HG02588 (cell line): ENCODE measurements around the gene PRKAR1B.

Experiments used
- ATAC-seq: cut with Tn5 transposase; IDR thresholded peaks from one replicate; pipeline ENCODE4 v1.9.1; 2021; ENCODE audit warnings: mild to moderate bottlenecking, moderate library complexity; ENCODE audit not compliant: unreplicated experiment

The PRKAR1B gene

DNA sequence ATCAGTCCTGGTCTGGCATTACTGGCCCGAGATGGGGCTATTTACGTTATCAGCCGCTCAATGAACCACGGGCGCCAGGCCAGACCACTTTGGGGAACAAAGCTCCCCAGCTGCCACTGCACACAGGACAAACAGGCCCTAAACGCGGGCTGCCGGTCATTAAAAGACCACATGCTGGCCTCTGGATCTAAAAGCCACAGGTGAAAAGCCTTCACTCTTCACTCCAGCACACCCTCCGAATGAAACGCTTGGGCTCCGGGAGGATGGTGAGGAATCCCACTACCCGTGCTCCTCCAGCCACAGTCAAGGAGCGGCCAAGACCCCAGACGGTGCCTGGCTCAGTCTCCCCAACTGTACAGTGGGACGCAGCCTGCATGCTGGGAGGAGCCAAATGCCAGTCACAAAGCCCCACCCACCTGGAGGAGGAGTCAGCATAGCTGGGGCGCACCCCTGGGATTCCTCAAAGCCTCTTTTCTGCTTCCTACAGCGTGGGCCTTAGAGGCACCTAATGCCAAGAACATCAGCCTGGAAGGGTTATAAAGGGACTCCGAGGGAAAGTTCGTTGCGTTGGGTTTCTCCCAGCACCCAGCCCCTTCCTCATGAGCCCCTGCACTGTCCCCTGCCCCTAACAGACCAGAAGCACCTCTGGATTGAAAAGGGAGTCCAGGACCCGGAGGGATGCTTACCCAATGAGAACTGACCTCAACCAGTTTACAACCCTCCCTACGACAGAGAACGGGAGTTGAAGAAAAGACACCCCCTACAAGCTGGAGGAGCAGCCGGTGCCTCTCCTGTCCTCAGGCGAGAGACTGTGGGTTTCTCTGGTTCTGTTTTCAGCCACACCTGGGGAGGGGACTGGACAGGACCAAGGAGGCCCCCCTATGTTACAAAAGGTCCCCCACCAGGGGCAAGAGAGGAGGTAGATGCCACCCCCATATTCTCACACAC, 212.2 kb downstream of the PRKAR1B start:
- no peak for ATAC-seq

DNA sequence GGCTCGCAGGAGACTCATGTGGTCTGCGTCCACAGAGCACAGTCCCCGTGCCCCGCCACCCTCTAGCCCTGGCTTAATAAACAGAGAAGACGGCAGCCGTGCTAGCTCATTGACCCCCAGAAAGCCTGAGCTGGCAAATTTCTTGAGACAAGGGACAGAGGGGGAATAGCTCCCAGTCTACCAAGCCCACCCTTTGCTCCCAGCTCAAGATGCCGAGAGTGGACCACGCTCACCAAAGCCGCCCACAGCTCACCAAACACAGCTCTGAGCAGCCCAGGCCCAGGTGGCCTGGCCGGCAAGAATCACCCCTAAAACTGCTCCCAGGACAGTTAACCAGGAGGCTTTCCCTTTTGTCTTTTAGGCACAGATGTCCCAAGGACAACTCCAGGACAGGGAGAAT, 212.8 kb downstream of the PRKAR1B start:
- no peak for ATAC-seq

DNA sequence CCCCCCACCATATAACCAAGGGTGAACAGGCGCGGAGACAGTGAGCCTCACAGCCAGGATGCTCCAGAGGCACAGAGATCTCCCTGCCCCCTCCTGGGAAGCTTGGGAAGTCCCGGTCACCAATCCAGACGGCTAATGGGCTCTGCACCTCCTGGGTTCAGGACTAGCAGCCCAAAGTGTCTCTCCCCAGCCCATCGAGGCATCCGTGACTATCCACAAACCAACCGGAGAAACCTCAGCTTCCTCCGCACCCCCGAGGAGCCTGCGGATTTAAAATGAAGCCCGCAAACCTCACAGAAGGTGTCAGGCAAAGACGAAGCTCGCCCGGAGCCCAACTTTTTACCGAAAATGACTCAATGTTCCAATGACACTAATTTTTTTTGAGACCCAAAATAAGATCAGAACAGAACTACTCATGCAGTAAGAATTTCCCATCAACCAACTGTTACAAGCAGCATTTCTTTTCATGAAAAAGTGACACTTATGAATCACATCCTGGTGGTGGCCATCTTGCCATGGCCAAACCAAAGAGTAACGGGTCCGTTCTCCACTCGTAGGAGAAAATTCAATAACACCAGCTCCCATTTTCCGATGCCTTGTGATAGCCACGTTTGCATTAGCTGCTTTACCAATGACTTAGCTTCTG, 213.4 kb downstream of the PRKAR1B start:
- no peak for ATAC-seq

DNA sequence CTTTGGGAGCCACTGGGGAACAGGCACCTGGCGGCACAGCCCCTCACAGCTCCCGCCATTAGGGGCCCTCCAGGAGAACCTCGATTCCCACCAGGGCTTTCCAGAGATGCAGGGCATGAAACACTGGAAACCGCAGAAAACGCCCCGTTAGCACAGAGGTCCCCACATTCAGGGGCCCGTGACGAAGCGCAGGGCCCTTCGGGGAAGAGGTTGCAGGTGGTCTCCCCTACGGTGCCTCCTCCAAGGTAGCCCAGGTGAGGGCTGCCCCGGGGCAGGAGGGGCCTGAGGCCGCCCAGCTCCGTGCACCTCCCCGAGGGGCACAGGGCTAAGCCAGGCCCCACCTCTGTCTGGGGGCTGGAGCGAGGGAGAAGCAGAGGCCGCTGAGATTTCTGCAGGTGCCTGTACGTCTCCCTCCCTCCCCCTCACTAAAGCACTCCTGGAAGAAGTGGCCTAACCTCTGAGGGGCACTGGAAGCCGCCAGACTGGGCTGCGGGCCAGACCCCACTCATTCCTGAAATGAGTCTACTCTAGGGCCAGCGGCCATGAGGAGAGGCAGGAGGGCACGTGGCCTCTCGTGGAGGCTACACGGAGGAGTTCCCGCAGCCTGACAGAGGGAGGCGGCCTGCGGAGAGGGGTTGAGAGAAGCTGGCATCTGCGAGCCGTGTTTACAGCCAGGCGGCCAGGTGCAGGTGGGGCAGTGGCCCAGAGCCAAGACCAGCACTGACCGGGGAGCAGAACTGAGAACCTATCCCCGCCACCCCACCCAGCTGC, 214.4 kb downstream of the PRKAR1B start:
- no peak for ATAC-seq

DNA sequence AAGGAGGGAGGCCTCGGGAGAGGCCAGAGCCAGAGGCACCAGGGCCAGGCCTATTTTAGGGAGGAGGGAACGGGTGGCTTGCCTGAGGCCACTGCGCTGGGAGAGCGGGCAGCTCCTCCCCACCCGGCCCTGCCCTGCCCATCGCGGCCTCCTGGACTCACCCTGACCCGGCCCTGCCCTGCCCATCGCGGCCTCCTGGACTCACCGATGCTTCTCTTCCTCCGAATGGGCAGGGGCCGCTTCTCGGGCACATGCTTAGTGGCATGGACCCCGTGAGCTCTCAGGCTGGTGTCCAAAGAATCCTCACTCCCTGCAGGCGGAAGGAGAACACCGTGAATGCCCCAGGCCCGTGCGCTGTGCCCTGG, 215.0 kb downstream of the PRKAR1B start:
- ATAC-seq, result no peak

DNA sequence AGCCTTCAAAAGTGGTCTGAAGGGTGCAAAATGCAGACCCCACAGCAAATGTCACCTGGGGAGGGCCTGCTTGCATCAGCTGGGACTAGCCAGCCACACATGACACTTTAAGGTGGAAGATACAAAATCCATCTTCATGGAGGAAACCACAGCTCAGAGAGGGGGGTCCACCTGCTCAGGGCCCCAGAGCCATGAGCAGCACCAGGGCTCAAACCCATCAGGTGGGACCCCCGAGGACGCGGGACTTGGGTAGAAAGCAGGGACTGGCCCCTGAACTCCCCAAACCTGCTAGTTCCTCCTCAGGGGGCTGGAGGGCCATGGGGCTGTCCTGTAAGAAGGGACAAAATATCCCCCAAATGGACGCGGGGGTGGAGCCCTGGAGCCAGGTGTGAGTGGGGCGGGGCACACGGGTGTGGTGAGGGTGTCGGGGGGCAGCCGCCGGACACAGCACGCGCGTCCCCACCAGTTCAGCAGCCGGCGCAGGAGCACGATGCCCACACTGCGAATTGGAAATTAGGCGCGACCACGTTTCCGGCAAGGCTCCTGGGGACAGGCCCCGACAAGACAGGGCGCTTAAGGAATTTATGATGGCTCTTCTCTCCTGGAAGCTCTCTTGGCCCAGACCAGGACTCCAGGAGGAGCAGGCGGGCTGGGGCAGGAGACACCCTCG, 215.5 kb downstream of the PRKAR1B start:
- ATAC-seq, result no peak

DNA sequence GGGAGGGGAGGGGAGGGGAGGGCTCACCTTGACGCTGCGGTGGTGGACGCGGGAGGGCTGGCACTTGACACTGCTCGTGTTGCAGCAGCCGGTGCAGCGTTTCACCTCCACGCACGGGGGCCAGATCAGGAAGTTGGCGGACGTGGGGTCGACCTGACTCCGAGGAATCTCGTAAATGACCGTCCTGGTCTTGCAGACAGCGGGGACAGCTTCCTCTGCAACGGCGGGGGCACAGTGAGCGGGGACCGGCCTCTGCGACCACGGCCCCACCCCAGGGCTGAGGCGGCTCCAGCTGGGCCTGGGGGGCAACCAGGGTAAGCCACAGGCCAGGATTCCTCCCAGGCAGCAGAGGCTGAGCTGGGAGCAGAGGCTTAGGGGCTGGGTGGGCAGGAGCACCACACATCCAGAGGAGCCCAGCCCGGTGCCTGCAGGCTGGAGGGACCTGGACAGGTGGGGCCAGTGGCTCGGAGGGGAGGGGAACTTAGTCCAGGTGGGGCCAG, 216.2 kb downstream of the PRKAR1B start:
- ATAC-seq, result no peak

DNA sequence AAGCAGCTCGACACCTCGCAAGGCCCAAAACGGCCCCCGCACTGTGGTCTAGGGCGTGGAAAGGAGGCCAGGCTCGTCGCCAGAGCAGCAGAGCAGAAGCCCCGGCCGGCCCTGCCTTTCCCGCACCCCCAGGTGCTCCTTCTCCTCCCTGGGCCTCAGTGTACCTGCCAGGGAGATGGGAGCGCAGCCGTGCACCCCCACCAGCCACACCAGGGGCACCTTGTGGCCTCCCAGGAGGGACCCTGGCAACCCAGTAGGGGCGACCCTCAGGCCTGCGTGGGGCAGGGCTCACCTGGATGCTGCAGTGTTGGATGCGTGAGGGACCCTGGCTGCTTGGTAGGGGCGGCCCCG, 217.0 kb downstream of the PRKAR1B start:
- no peak for ATAC-seq

DNA sequence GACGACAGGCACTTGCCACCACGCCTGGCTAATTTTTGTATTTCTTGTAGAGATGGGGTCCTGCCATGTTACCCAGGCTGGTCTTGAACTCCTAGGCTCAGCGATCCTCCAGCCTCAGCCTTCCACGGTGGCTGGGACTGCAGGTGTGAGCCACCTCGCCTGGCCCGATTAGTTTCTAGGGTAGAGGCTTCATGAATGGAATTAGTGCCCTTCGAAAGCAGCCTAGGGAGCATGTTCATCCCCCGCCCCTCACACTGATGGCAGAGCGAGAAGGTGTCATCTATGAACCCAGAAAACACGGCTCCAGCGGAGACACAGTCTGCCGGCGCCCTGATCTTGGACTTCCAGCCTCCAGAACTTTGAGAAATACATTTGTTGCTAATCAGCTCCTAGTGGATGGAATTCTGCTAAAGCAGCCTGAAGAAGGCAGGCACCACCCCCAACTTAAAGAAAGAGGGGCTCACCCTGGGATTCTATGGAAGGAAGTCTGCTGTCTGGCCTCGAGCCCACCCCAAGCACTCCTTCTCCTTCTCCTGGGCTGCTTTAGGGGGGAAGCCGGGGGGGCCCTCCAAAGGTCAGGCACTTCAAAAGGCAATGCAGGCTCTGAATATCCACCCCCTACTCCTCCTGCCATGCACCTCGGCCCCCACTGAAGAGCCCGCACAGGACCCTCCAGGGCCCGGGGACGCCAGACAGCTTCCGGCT, 217.5 kb downstream of the PRKAR1B start:
- ATAC-seq, result no peak

DNA sequence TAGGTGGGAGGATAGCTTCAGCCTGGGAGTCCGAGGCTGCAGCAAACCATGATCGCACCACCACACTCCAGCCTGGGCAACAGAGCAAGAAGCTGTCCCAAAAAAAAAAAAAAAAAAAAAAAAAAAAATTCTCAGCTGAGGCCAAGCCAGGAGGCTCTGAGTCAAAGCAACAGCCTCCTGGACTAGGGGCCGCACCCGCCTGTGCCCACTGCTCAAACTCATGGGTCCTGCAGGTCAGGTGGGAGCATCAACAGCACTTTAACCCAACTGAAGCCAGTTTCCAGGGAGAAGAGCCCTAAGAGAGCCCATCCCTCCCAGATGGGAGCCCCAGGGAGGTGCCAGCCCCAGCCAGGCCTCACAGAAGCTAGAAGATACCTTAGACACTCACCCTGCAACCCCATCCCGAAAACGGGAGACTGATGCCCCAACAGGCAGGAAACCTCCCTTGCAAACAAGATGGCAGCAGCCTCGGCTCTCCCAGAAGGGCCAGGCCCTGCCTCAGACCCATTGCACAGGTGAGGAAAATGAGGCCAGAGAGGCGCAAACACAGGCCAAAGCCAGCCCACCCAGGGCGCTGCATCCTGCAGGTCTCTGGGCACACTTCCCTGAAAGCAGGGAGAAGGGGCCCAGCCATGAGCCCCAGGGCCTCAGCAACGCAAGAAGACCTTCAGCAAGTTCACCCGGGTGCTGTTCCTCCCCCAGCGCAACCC, 218.5 kb downstream of the PRKAR1B start:
- no peak for ATAC-seq

DNA sequence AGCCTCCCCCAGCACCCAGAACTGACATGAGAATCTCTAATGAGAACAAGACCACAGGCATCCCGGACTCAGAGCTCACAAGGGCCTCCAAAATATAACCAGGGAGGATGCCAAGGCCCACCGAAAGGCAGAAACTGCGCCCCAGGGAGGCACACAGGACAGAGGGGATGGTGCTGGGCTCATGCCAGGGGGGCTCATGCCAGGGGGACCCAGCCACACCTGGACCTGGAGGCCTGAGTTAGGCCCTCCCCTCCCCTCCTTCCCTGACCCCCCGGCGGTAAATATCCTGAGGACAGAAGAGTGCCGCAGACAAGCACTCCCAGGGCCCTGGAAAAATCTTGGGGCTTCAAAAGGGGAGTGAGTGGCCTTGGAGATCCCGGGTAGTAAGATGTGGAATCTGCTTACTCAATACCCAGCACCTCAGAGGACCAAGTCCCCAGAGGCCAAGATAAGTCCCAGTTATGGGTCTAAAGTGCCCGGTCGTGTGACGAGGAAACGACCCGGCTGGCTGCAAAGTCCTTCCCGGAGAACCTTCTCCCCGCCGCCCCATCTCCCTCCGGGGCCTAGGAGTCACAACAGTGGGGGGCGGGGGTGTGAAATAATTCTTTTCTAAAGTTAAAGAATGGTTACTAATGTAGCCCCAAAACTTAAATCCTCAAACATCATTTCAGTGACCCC, 219.3 kb downstream of the PRKAR1B start:
- ATAC-seq, result no peak

DNA sequence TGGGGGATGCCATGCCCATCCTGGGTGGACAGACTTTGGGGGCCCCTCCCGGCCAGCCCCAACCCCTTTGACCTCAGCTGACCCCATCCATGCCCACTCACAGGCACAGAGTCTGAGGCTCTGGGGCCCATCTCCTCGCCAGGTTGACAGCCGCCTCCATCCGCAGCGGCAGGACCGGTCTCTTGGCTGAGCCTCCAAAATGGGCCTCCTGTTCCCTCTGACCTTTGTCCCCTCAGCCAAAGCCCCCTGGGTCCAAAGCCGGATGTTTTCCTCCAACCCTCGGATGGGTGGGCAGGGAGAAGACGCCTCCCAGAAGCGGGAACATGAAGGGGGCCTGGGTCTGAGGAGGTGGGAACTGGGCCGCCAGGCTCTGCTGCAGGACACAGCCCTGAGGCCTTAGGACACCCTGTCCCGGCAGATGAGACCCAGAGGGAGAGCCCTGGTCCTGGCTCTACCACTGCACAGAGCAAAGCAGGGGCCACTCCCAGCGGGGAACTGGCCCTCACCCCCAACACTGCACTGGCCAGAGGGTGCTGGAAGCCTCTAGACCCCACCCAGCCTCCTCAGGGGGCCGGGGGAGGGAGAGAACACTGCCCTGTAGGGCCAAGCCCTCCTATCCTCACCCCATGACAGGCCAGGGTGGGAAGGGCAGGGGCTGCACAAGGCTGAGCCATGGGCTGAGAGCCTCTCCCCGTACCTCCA, 220.0 kb downstream of the PRKAR1B start:
- no peak for ATAC-seq

DNA sequence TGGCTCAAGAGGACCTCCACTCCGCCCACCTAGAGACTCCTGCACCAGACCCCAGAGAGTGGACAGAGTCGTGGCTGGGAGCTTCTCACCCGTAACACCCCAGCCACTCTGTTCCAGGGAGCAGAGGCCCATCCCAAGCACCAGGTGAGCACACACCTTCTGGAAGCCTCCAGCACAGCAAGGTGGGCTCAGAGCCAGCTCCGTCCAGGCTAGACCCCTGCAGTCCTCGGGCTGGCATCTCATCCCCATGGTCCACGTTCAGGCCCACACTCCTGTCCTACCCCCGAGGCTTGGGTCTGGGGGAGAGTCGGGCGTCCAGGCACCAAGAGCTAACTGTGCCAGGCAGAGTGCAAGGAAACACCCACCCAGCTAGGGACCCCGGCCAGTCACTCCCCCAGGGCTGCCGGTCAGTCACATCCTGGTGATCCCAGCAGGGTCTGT, 220.7 kb downstream of the PRKAR1B start:
- no peak for ATAC-seq

DNA sequence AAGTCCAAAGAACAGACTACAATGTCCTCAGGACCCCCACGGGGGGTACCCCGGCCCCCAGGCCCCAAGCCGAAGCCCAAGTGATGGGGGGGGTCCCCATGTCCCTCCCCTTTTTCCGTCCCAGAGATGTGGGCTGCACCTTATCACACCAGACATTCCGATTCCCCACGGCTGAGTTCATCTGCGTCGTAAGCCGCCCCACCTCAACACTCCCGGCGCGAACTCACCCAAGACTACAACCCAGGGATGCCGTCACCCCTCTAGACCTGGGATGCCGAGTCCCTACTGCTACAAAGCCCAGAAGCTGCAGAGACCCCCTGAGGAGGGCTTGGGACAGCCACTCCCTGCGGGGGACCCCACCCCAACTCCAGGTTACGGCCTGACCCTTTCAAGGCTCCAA, 221.9 kb downstream of the PRKAR1B start:
- ATAC-seq, result no peak

DNA sequence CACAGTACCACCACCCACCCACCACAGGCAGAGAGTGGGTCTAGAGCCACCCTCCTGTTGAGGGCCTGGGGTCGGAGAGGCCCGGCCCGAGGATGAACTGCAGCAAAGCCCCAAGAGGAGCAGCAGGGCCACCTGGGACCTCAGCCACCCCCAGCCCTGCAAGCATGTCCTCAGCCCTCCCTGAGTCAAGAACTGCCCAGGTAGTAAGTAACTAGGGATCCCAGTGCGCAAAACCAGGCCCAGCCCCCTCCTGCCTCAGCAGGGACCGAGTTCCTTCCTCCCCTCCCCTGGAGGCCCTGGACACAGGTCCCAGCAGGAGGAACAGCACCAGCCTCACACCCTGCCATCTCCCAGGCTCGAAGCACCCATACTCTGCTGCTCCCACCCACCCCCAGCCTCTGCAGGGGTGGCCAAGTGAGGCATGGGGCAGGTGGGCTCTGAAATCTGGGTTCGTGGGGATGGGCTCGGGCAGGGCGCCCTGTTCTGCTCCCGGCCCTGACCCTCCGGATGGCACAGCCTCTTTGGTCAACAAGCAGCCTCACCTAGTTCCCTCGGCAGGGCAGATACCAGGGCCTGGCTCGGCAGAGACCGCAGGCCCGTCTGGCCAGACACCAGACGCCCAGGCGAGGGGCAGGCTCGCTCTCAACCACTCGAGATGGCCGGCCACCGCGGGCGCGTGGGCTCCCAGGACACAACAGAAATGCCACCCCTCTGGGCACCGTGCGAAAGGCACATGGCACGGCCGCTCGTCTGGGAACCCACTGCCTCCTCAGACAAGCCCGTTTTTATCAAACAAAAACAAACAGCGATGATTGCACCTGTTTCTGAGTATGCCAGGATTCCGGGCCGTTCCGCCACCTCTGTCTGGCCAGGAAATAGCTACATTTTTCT, 222.6 kb downstream of the PRKAR1B start:
- no peak for ATAC-seq

DNA sequence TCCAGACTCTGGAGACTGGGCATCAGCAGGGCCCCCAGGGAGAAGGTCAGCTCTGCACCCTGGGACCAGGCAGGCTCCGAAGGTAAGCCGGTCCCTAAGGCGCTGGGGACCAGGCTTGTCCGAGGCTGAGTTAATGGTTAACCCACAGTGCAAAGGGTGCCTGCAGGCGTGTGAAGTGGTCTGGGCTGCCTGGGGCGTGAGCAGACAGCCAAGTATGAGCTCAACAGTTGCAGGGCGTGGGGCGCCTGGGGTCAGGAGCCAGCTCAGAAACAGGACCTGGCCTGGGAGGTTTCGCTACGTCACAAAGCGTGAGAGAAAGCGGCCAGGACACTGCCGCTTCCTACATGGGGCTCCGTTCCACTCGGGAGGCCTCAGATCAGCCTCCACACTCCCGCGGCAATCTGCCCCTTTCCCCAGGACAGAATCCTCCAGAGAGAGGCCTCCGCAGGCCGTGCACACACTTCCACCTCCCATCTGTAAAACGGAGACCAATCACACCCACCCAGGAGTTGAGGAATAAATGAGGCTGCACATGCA, 223.4 kb downstream of the PRKAR1B start:
- ATAC-seq, result no peak

DNA sequence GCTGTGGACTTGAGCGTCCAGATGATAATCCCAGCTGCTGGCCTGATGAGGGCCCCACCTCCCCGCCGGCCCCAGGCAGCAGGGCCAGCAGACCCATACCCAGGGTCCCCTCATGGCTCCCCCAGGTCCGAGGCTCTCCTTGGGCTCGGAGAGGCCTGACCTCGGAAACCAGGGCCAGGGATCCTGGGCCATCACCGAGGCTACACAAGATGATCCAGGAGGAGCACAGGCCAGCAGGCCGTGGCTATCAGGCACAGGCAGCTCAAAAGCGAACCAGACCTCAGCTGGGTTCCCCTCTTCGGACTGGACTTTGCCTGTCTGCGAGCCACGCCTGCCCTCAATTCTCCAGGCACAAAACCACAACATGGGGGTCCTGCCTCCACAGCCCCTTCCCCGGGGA, 224.8 kb downstream of the PRKAR1B start:
- no peak for ATAC-seq
